ENCODE results near the gene ACTR3. TPM values are rescaled to one million over a fixed set of nuclear protein-coding genes. Genes with fewer than 3 reads are reported as not detected.

The ACTR3 gene
- polyA plus RNA-seq, 1 donor from 2014 or later = 255 TPM

GRCh38 chr2:114010001-114010400, 120.1 kb downstream of the ACTR3 start:
- Histone ChIP-seq H4K20me1 (ENCODE audit: insufficient read depth) (no peaks in the 10 kb centered on the region), H3K36me3 (ENCODE audit: insufficient read depth, low read length) (no peaks in the 10 kb centered on the region), H2AFZ (ENCODE audit: low read depth, low read length) (no peak overlapping the region), H3K9ac (ENCODE audit: low read length) (no peak overlapping the region), H3K4me2 (ENCODE audit: low read length) (no peak overlapping the region), H3K9me2 (ENCODE audit: insufficient read depth, low read length) (no peaks in the 10 kb centered on the region), H3K27me3 (ENCODE audit: insufficient read depth, low read depth, low read length) (no peaks in the 10 kb centered on the region), H3K4me3 (ENCODE audit: low read length) (no peak overlapping the region), H3K9me3 (ENCODE audit: low read length) (no peaks in the 10 kb centered on the region), H3K27ac (ENCODE audit: low read length) (no peak overlapping the region), H3F3A (ENCODE audit: insufficient read depth, low read length, poor library complexity, severe bottlenecking) (no peaks in the 10 kb centered on the region), H3K79me2 (replicated peaks; ENCODE audit: insufficient read depth, low read length) (no peaks in the 10 kb centered on the region)
- TF ChIP-seq CTCF (IDR thresholded peaks at IDR 0.05; ENCODE audit: poor library complexity, severe bottlenecking) (no peak), MXI1 (conservative IDR thresholded peaks at IDR 0.05; ENCODE audit: poor library complexity, severe bottlenecking) (no peak), EP300 (conservative IDR thresholded peaks at IDR 0.05; ENCODE audit: poor library complexity, severe bottlenecking) (no peak), SMC3 (conservative IDR thresholded peaks at IDR 0.05; ENCODE audit: poor library complexity) (no peak), RAD21 (conservative IDR thresholded peaks at IDR 0.05) (no peak), REST (IDR thresholded peaks at IDR 0.05; ENCODE audit: borderline replicate concordance) (no peak), POLR2AphosphoS5 (IDR thresholded peaks at IDR 0.05) (no peak), TAF1 (IDR thresholded peaks at IDR 0.05; ENCODE audit: low read depth) (no peak), EZH2 (IDR thresholded peaks at IDR 0.05; ENCODE audit: borderline replicate concordance, insufficient read depth, low read length, poor library complexity, severe bottlenecking) (no peak)

GRCh38 chr2:114011713-114012112, 121.8 kb downstream of the ACTR3 start:
- Histone ChIP-seq H3K4me2 (ENCODE audit: low read length) (no peak overlapping the region), H3F3A (ENCODE audit: insufficient read depth, low read length, poor library complexity, severe bottlenecking) (no peaks in the 10 kb centered on the region), H2AFZ (ENCODE audit: low read depth, low read length) (no peak overlapping the region), H3K36me3 (ENCODE audit: insufficient read depth, low read length) (no peaks in the 10 kb centered on the region), H3K9ac (ENCODE audit: low read length) (no peak overlapping the region), H3K9me3 (ENCODE audit: low read length) (no peaks in the 10 kb centered on the region), H4K20me1 (ENCODE audit: insufficient read depth) (no peaks in the 10 kb centered on the region), H3K79me2 (replicated peaks; ENCODE audit: insufficient read depth, low read length) (no peaks in the 10 kb centered on the region), H3K27me3 (ENCODE audit: insufficient read depth, low read depth, low read length) (no peaks in the 10 kb centered on the region), H3K9me2 (ENCODE audit: insufficient read depth, low read length) (no peaks in the 10 kb centered on the region), H3K4me3 (ENCODE audit: low read length) (no peak overlapping the region), H3K27ac (ENCODE audit: low read length) (no peak overlapping the region)
- no peak for TF ChIP-seq EP300 (conservative IDR thresholded peaks at IDR 0.05; ENCODE audit: poor library complexity, severe bottlenecking)
- TF ChIP-seq SMC3 (conservative IDR thresholded peaks at IDR 0.05; ENCODE audit: poor library complexity) = no peak
- no peak for TF ChIP-seq MXI1 (conservative IDR thresholded peaks at IDR 0.05; ENCODE audit: poor library complexity, severe bottlenecking)
- no peak for TF ChIP-seq REST (IDR thresholded peaks at IDR 0.05; ENCODE audit: borderline replicate concordance)
- no peak for TF ChIP-seq POLR2AphosphoS5 (IDR thresholded peaks at IDR 0.05)
- no peak for TF ChIP-seq CTCF (IDR thresholded peaks at IDR 0.05; ENCODE audit: poor library complexity, severe bottlenecking)
- no peak for TF ChIP-seq EZH2 (IDR thresholded peaks at IDR 0.05; ENCODE audit: borderline replicate concordance, insufficient read depth, low read length, poor library complexity, severe bottlenecking)

All from neural cell (in vitro differentiated cells).